ENCODE measurements around the gene NMNAT2.

DNA sequence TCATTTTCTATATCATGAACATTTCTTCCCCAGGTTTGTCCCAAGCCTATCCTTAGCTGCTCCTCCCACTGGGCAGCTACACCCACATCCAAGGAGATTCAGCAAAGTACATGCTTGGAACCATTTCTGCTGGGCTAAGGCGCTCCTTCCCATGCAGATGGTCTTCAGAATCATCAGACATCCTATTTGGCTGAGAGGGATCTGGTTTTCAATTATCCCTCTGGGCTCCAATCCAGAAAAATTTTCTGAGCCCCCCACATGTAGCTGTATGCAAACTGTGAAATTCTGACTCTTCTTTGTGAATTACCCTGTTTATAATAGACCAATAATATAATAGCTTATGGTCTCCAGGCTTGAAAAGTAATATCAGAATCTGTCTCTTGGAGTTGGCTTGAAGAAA, 132.9 kb downstream of the NMNAT2 start:
- TF ChIP-seq, protein P1, sequence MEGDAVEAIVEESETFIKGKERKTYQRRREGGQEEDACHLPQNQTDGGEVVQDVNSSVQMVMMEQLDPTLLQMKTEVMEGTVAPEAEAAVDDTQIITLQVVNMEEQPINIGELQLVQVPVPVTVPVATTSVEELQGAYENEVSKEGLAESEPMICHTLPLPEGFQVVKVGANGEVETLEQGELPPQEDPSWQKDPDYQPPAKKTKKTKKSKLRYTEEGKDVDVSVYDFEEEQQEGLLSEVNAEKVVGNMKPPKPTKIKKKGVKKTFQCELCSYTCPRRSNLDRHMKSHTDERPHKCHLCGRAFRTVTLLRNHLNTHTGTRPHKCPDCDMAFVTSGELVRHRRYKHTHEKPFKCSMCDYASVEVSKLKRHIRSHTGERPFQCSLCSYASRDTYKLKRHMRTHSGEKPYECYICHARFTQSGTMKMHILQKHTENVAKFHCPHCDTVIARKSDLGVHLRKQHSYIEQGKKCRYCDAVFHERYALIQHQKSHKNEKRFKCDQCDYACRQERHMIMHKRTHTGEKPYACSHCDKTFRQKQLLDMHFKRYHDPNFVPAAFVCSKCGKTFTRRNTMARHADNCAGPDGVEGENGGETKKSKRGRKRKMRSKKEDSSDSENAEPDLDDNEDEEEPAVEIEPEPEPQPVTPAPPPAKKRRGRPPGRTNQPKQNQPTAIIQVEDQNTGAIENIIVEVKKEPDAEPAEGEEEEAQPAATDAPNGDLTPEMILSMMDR (conservative IDR thresholded peaks at IDR 0.05; ENCODE audit: low read depth, low read length), result no peak
- TF ChIP-seq EZH2 (IDR thresholded peaks at IDR 0.05; ENCODE audit: borderline replicate concordance, low read depth, low read length, poor library complexity, severe bottlenecking), result no peak
